PC-3 (cell line): ENCODE measurements around the gene MOCS1.

ENCODE experiments used
- EZH2 ChIP-seq: fragments of 300-600 bp; sonication (generic); IDR thresholded peaks from one replicate; pipeline ENCODE4 v1.6.1; 2017; ENCODE audit warnings: antibody characterized with exemption, mild to moderate bottlenecking, low read length; ENCODE audit not compliant: unreplicated experiment
- EZH2phosphoT487 ChIP-seq: fragments of 300-600 bp; sonication (generic); IDR thresholded peaks from 2 replicates; pipeline ENCODE4 v1.6.1; 2018; ENCODE audit warnings: mild to moderate bottlenecking, antibody characterized with exemption, low read length, borderline replicate concordance
- TF ChIP-seq, protein P1 (sequence below): fragments of 300-600 bp; sonication (generic); conservative IDR thresholded peaks from 2 replicates; pipeline ENCODE4 v1.5.1; 2017; ENCODE audit warnings: antibody characterized with exemption, low read depth, mild to moderate bottlenecking, low read length

DNA sequence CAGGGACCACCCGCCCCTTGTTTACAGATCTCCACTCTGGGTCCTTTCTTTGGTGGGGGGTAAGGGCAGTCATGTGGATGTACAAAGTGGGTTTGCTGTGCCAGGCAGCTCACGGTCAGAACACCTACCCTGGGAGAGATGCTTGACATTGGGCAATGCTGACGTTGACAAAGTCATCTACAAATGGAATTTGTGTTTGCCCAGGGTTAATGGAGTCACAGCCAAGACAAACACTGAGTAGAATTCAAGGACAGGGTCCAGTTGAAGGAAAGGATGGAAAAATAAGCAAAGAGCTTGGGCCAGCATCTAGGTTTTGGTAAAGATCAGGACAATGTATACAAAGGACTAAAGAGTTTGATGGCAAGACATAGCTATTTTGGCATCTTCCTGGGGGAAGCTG lies 54.7 kb downstream of the MOCS1 start:
- TF ChIP-seq, protein P1, sequence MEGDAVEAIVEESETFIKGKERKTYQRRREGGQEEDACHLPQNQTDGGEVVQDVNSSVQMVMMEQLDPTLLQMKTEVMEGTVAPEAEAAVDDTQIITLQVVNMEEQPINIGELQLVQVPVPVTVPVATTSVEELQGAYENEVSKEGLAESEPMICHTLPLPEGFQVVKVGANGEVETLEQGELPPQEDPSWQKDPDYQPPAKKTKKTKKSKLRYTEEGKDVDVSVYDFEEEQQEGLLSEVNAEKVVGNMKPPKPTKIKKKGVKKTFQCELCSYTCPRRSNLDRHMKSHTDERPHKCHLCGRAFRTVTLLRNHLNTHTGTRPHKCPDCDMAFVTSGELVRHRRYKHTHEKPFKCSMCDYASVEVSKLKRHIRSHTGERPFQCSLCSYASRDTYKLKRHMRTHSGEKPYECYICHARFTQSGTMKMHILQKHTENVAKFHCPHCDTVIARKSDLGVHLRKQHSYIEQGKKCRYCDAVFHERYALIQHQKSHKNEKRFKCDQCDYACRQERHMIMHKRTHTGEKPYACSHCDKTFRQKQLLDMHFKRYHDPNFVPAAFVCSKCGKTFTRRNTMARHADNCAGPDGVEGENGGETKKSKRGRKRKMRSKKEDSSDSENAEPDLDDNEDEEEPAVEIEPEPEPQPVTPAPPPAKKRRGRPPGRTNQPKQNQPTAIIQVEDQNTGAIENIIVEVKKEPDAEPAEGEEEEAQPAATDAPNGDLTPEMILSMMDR, result no peak
- TF ChIP-seq EZH2, result no peak
- no peak for TF ChIP-seq EZH2phosphoT487
